Endothelial cell of hepatic sinusoid (primary cell): ENCODE results near the gene TRIB2.

Source experiments
- in situ Hi-C: cut with HindIII; loops from 2 replicates; pipeline ENCODE4 v1.10.0; 2017; ENCODE audit warnings: low sequenced_read_pairs

The TRIB2 gene

DNA sequence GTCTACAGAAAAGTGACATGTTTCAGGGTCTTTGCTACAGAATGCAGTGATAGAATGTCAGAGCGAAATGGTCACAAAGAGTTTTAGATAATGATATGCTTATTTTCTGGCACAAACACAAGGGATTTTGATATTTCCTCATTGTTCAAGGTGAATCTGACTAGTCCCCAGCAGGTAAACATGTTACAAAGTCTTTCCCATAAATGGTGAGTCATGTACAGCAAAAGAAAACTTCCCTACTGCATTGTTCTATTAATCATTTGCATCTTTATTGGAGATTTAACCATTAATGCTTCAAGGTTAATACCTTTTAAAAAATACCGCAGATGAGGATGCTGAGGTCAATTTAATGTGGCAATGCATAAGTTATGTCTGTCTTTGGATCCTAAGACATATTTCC lies 19.1 kb upstream of the TRIB2 start:
- in situ Hi-C loops: loop anchor here (10.0 kb wide), 1 partner anchor 143 kb away; no protein-coding TSS in a partner anchor

DNA sequence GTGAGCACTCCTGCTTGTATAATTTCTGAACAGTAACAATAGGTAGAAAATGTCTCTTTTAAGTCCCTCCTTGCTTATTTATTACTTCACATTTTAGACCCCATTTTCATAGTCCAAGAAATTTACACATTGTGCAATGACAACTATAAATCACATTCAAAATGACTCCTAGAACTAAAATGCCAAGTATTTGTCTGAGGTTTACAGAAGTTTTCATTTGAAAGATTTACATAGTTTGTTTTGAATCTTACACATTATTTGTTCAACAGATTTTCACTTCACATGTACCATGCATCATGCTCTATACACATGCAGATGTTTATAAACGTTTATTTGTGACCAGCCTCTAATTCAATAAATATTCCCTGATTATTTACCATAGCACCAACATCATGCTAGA lies 15.7 kb upstream of the TRIB2 start:
- in situ Hi-C loops: no loop called here

DNA sequence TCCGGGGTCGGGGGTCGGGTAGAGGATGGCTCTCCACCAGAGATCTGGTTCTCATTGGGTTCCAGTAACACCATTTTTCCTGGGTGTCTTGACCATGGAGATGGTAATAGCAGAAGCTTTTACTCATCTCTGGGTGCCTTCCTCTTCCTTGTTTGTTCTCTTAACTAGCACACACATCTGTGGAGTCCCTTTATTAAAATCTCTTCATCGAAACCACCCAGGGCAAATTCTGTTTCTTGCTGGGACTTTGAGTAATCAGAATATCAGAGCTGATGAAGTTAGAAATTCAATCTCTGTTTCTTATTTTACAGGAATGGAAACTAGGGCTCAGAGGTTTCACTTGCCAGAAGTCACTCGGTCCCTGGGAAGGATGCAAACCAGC lies 15.0 kb upstream of the TRIB2 start:
- in situ Hi-C loops: no loop called here

DNA sequence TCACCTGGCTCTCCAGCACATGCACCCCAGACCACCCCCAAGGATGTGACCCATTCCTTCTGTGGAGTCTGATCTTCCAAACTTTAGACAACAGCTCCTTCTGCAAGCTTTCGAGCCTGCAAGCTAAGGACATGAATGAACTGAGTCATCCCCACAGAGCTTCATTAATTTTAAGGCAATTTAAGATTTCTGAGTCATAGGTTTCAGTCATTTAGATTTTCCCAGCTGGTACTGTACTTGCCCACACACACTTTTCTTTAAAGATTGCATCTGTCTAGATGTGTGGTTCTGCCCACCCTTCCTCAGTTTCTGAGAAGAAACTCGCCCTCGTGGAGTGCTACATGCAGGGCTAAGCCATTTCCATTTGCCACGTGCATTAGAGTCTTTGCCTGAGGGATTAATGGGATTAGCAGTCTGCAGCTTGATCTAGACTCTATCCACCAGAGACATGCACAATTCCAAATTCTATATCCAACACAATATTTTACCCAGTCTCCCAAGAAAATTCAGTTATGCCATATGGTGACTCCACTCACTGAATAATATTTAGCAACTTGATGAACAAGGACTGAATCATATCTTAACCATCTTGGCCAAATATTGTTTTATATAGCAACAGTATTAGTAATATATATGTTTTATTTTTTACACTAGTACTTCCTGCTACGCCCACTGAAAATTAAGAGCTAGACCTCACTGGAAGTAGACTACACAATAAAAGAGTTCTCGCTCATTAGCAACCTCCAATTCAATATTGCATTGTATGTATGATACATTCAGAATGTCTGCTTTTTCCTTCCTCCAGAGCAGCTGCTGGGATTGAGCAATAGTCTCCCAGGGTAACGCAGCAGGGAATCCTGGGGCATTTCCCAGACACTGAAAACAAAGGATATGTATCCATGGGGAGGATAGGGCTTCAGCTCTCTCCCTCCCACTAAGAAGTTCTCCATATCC lies 14.3 kb upstream of the TRIB2 start:
- in situ Hi-C loops: no loop called here

DNA sequence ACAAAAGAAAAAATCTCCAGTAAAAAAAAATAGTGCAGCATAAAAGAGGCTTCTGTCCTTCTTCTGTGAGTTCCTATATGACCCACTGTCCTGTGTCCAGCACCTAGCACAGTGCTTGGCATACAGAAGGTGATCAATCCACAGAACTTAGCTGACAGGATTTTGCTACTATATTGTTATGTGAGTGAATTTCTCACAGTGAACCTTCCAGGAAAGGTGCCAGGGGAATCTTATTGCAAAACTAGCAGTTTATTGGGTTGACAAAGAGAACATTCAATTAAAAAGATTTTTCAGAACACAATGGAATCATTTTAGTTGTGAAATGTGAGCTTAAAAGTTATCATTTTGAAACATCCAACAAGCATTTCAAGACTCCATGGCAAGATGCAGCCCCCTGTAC lies 12.4 kb upstream of the TRIB2 start:
- in situ Hi-C loops: no loop called here

DNA sequence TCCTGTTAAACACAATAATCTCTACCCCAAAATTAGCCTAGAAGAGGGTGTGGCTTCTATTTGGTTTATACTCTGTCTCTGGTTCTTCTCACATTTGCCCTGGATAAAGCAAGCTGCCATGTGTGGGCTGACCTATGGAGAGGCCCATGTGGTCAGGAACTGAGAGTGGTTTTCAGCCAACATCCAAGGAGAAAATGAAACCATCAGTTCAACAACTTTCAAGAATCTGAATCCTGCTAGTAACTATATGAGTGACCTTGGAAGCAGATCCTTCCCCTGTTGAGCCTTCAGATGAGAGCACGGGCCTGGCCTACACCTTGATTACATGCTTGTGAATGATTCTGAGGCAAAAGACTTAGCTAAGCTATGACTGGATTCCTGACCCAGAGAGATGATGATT lies 11.5 kb upstream of the TRIB2 start:
- in situ Hi-C loops: no loop called here

DNA sequence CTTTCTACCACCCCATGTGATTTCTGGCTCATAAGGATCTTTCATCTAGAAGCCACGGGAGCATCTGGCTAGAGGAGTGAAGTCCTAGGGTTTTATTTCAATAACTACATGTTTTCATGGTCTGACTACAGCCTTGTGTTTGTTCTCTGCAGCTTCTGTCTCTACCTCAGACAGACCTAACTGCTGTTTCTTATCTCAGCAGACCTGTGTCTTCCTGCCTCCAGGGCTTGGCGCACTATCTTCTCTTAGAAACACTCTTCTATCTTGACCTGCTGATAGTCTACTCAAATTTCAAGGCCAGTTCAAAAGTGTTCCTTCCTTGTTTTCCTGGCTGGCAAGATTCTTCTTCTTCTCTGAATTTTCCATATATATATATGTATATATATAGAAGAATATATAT lies 11.0 kb upstream of the TRIB2 start:
- in situ Hi-C loops: no loop called here

DNA sequence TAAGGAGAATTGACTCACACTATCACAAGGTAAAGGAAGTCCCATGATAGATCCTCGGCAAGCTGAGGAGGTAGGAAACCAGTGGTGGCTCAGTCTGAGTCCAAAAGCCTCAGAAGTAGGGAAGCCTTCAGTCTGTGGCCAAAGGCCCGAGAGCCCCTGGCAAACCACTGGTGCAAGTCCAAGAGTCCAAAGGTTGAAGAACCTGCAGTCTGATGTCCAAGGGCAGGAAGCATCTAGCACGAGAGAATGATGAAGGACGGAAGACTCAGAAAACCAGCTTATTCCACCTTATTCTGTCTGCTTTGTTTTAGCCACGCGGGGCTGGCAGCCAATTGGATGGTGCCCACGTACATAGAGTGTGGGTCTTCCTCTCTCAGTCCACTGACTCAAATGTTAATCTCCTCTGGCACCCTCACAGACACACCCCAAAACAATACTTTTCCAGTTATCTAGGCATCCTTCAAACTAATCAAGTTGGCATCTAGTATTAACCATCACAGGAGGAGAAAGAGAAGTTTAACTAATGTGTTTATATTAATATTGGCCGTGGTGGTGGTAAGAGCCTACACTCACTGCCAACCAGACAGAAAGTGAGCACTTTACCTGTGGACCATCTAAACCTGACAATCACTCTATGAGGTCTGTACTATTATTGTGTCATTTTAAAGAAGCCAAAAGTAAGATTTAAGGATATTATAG lies 8.1 kb upstream of the TRIB2 start:
- in situ Hi-C loops: no loop called here

DNA sequence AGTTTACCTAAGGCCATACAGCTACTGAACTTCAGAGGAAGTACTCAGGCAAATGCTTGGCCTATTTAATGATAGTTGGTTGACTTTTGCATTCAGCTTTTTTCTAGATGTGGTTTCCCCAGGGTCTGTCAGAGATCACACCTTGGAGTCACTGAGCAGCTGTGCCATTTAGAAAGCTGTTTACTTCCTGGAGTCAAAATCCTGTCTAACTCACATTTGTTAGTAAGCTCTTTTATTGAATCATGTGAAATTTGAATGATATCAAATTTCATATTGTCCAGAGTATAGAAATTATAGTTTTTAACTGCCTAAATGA lies 7.6 kb upstream of the TRIB2 start:
- in situ Hi-C loops: no loop called here

DNA sequence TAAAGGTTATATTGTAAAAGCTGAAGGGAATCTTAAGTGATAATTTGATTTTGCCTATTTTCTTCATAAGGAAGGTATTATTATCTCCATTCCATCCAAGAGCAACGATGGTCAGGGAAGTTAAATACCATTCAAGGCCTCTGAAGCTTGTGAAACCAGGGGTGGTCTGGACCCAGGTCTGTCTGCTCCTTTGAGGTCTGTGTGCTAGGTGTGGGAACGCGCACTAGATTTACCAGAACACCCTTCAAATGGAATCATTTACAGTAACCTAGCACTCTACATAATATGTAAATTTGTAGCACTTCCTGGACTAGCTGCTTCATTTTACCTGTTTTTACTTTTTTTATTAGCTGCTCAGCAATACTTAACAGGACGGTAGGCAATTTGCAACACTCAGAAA lies 6.4 kb upstream of the TRIB2 start:
- in situ Hi-C loops: no loop called here

DNA sequence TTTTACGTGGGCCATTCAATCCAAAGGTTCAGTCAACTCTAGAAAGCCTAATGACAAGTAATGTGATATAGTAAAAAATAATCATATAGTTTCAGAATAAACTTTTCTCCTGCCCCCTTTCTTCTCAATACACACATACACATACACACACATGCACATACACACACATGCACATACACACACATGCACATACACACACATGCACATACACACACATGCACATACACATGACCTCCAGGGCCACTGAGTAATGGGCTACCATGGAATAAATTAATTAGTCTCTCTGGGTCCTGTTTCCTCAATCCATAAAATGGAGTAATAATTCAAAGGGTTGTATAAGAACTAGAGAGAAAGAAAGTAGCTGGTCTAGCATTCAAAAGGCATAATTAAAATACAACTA lies 5.4 kb upstream of the TRIB2 start:
- in situ Hi-C loops: no loop called here

DNA sequence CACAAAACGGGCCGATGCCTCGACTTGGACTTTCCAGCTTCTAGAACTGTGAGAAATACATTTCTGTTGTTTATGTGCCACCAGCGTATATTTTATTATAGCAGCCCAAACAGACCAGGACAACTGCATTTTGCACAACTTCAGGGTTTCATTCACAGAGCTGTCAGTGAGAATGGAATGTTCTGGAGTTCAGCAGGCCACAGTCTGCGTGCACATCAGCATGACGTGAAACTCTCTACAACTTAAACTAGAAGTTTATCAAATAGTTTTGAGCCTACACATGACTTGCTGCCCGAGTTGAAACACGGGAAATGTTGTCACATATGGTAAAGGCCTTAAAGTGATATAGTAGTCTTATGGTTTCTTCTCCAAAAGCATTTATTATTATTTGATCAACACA lies 3.9 kb upstream of the TRIB2 start:
- in situ Hi-C loops: no loop called here

DNA sequence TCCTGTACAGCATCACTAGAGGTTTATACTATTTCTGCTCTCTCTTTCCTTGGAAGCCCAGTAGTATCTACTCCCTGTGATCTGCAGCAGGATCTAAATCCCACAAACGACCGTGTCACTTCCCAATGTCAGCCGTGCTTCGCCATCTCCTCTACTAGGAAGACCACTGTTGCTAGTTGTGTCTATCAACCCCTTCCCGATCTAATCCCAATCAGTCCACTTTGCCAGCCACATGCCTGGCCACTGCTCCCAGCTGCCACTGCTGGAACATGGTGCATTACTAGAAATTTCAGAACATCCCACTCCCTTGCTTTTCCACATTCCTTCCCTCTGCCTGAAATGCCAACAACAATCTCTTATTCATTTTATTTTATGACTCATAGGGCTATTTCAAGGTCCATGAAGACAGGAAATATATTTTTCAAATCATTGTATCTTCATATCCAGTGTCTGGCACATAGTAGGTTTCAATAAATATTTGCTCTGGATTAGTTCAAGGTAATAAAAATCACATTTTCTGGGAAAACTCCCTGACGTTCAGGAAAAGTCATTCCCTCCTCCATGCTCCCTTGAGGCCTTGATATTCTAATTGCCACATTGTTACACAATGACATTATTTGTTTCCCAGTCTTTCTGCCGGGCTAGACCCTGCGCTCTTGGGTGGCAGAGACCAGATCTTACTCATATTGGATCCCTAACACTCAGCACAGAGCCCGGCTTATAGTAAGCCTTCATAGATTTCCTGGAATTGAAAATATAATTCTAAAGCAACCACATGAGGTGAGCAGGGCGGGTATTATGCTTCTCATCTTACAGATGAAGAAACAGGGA lies 2.1 kb upstream of the TRIB2 start:
- in situ Hi-C loops: no loop called here

DNA sequence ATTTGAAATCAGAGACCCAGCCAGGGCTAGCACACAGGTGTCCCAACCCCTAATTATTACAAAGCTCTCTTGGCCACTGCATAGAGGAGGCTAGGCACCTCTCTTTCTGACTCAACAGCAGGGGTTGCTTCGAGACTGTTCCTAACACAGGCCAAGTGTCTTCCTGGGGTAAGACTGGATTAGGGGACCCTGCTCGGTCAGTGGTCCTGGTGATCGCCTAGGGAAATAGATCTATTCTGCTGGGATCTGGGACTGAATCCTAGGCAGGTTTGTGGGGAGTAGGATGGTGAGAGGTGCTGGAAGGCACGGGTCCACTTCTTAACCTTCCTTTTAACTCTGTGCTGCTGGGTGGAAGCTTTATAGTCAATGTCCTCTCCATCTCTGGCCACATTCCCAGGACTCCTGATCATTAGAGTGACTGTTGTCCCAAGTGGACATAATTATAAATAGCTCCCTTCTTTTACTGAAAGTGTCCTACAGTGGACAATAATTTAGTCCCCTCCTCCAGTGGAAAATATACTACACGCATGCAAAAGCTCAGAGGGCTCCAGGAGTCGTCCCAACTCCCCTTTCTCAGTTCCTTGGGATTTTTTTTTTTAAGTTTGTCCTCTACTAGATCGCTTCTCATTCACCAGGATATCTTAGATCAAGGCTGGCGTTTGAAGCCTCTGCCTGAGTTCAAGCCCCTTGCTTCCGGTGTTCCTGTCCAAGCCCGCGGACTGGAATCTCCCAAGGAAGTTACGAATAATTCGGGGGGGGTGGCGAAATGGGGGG lies 1.3 kb upstream of the TRIB2 start:
- in situ Hi-C loops: no loop called here

DNA sequence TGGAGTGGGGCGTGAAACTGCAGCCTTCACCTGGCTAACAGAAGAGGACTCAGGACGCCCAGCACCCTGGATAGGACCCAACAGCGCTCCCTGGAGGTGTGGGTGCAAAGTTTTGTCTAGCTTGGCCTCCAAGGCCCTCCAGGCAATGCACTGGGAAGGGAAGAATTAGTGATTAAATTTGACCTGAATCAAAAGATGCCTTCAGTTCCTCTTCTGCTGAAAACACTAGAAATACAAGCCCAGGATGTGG lies 779 bp upstream of the TRIB2 start:
- in situ Hi-C loops: no loop called here

DNA sequence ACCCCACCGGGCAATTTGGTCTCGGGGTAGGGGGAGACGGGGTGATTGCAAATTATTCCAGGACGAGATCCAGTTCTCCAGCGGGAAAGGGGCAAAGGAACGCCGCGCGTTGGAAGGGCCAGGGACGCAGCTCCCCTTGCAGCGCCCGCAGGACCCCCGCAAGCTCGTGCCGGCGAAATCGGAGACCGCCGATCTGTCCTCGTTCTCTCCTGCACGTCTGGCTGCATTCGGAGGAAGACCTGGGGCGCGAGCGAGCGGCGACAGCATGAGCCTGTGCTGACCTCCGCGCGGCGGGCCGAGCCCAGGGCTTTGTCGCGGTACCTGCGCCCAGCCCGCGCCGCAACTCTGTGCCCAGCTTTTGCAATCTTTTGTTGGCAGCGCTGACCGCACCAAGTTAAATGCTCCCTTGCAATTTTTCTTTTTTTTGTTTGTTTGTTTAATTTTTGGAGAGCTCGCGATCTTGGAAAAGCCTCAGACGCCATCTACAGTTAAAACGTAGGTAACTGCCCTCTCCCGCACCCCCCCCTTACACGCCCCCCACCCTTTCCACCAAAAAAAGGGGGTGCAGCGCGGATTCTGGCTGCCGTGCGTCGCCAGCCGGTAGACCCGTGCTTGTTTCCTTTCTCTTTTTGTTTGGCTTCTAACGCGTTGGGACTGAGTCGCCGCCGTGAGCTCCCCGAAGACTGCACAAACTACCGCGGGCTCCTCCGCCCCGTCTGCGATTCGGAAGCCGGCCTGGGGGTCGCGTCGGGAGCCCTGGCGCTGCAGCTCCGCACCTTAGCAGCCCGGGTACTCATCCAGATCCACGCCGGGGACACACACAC lies 667 bp downstream of the TRIB2 start:
- in situ Hi-C loops: no loop called here

DNA sequence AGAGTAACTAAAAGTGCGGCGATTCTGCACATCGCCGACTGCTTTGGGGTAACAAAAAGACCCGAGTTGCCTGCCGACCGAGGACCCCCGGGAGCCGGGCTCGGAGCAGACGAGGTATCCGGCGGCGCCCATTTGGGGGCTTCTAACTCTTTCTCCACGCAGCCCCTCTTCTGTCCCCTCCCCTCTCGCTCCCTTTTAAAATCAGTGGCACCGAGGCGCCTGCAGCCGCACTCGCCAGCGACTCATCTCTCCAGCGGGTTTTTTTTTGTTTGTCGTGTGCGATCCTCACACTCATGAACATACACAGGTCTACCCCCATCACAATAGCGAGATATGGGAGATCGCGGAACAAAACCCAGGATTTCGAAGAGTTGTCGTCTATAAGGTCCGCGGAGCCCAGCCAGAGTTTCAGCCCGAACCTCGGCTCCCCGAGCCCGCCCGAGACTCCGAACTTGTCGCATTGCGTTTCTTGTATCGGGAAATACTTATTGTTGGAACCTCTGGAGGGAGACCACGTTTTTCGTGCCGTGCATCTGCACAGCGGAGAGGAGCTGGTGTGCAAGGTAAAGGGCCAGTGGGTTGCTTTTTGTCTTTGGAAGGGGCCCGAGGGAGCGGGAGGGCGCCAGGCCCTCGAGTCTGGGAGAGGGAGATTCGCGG lies 1.4 kb downstream of the TRIB2 start:
- in situ Hi-C loops: no loop called here

DNA sequence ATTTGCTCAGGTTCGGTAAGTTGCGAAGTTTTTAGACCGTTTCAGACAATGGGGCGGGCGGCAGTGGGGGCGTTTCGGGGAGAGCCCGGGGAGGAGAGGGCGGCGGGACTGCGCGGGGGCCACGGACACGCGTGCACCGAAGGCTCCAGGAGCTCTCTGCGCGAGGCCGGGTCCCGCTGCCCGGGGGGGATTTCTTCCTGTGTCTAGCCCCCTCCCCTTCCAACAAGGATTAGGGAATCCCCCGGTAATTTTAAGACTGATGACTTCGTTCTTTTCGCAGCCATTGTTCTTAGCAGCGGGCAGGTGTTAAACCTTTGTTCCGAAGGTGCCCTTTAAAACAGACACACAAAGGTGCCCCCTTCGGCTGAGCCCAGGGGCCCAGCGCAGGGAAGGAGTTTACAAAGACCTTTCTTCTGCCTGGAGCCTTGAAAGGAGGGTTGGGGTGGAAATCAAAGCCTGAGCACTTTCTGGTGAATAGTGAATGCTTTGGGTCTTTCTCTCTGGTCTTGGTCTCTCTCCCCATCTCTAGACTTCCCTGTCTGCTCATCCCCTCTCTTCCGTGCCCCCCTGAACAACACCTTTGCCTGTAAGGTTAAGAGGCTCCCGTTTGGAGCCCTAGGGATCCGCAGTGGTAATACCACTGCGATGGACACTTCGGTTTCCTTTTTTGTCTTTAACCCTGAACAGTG lies 2.1 kb downstream of the TRIB2 start:
- in situ Hi-C loops: no loop called here
